ENCODE measurements around the gene ZBTB7B. TPM values are rescaled to one million over a fixed set of nuclear protein-coding genes. Genes with fewer than 3 reads are reported as not detected.

Gene ZBTB7B
- total and polyA plus RNA-seq, 9 of the 15 experiments (the other 6 are each of a cell fraction or from before 2014, with no cell fraction given): 0.04 to 46.5 (median 15.2) TPM

DNA sequence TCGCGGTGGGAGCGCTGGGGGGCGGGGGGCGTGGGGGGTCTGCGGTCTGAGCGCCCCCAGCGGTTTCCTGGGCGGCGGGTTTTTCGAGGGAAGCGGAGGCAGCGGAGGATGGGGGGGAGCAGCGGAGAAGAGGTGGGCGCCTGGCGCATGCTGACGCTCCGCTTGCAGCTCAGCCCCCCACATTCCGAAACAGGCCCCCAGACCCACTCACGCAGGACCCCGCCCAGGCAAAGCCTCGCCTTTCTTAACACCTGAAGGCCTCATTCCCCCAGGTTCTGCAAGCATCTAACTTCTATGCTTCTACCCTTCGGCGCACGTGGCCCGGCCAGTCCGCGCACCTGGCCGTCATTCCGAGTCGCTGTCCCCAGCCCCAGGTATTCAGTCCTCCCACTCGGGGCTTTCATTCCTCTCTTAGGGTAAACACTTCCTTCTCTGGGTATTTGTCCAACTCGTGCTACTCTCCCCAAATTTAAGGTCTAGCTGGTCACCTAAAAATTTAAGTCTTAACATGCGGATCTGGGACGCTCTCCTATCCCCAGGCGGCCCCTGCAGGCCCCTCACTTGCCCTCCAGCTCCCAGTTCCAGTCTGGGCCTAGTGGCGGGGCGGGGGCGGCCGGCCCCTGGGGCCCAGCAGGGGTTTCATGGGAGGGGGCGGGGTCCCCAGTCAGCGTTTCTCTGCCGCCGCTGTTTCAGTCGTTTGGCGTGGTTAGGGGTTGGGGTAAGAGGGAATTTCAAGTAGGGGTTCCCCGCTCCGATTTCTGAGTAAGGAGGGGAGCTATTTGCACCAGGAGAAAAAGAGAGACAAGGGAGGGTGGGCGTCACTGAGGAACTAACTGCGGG, 2.8 kb upstream of the ZBTB7B start (continued):
- no peak for TF ChIP-seq GATA2 (CRISPR knock-in tag; IDR thresholded peaks at IDR 0.05)
- TF ChIP-seq SIRT6 (IDR thresholded peaks at IDR 0.05; ENCODE audit: low read depth, low read length): no peak
- TF ChIP-seq ZNF133 (CRISPR knock-in tag; IDR thresholded peaks at IDR 0.05): no peak
- TF ChIP-seq, protein P1, sequence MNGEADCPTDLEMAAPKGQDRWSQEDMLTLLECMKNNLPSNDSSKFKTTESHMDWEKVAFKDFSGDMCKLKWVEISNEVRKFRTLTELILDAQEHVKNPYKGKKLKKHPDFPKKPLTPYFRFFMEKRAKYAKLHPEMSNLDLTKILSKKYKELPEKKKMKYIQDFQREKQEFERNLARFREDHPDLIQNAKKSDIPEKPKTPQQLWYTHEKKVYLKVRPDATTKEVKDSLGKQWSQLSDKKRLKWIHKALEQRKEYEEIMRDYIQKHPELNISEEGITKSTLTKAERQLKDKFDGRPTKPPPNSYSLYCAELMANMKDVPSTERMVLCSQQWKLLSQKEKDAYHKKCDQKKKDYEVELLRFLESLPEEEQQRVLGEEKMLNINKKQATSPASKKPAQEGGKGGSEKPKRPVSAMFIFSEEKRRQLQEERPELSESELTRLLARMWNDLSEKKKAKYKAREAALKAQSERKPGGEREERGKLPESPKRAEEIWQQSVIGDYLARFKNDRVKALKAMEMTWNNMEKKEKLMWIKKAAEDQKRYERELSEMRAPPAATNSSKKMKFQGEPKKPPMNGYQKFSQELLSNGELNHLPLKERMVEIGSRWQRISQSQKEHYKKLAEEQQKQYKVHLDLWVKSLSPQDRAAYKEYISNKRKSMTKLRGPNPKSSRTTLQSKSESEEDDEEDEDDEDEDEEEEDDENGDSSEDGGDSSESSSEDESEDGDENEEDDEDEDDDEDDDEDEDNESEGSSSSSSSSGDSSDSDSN (IDR thresholded peaks at IDR 0.05; ENCODE audit: borderline replicate concordance in 1 of 2, low read depth in 2 of 2, low read length in 2 of 2): no peak; a peak in 1 of 4 replicates
- TF ChIP-seq PURB (CRISPR knock-in tag; IDR thresholded peaks at IDR 0.05; ENCODE audit: low read depth): no peak
- no peak for TF ChIP-seq ZKSCAN1 (IDR thresholded peaks at IDR 0.05; ENCODE audit: low read depth, low read length)
- TF ChIP-seq, protein P2, sequence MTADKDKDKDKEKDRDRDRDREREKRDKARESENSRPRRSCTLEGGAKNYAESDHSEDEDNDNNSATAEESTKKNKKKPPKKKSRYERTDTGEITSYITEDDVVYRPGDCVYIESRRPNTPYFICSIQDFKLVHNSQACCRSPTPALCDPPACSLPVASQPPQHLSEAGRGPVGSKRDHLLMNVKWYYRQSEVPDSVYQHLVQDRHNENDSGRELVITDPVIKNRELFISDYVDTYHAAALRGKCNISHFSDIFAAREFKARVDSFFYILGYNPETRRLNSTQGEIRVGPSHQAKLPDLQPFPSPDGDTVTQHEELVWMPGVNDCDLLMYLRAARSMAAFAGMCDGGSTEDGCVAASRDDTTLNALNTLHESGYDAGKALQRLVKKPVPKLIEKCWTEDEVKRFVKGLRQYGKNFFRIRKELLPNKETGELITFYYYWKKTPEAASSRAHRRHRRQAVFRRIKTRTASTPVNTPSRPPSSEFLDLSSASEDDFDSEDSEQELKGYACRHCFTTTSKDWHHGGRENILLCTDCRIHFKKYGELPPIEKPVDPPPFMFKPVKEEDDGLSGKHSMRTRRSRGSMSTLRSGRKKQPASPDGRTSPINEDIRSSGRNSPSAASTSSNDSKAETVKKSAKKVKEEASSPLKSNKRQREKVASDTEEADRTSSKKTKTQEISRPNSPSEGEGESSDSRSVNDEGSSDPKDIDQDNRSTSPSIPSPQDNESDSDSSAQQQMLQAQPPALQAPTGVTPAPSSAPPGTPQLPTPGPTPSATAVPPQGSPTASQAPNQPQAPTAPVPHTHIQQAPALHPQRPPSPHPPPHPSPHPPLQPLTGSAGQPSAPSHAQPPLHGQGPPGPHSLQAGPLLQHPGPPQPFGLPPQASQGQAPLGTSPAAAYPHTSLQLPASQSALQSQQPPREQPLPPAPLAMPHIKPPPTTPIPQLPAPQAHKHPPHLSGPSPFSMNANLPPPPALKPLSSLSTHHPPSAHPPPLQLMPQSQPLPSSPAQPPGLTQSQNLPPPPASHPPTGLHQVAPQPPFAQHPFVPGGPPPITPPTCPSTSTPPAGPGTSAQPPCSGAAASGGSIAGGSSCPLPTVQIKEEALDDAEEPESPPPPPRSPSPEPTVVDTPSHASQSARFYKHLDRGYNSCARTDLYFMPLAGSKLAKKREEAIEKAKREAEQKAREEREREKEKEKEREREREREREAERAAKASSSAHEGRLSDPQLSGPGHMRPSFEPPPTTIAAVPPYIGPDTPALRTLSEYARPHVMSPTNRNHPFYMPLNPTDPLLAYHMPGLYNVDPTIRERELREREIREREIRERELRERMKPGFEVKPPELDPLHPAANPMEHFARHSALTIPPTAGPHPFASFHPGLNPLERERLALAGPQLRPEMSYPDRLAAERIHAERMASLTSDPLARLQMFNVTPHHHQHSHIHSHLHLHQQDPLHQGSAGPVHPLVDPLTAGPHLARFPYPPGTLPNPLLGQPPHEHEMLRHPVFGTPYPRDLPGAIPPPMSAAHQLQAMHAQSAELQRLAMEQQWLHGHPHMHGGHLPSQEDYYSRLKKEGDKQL (CRISPR knock-in tag; IDR thresholded peaks at IDR 0.05; ENCODE audit: borderline replicate concordance): 0 out of 2 replicates have a peak, but pooled peaks have one; percentile 47
- TF ChIP-seq HNRNPK (IDR thresholded peaks at IDR 0.05; ENCODE audit: low read depth, low read length, poor library complexity, severe bottlenecking): no peak
- peak; percentile 9 for TF ChIP-seq BRD9 (IDR thresholded peaks at IDR 0.05; ENCODE audit: low read depth, partially characterized antibody)
- TF ChIP-seq, protein P3, sequence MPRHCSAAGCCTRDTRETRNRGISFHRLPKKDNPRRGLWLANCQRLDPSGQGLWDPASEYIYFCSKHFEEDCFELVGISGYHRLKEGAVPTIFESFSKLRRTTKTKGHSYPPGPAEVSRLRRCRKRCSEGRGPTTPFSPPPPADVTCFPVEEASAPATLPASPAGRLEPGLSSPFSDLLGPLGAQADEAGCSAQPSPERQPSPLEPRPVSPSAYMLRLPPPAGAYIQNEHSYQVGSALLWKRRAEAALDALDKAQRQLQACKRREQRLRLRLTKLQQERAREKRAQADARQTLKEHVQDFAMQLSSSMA (CRISPR knock-in tag; IDR thresholded peaks at IDR 0.05): no peak
- no peak for TF ChIP-seq BRCA1 (IDR thresholded peaks at IDR 0.05)
- TF ChIP-seq BRCA1 (CRISPR knock-in tag; IDR thresholded peaks at IDR 0.05): no peak
- no peak for TF ChIP-seq GATAD2A (IDR thresholded peaks at IDR 0.05)
- no peak for TF ChIP-seq CHD2 (IDR thresholded peaks at IDR 0.05; ENCODE audit: low read depth, low read length)
- TF ChIP-seq, protein P4, sequence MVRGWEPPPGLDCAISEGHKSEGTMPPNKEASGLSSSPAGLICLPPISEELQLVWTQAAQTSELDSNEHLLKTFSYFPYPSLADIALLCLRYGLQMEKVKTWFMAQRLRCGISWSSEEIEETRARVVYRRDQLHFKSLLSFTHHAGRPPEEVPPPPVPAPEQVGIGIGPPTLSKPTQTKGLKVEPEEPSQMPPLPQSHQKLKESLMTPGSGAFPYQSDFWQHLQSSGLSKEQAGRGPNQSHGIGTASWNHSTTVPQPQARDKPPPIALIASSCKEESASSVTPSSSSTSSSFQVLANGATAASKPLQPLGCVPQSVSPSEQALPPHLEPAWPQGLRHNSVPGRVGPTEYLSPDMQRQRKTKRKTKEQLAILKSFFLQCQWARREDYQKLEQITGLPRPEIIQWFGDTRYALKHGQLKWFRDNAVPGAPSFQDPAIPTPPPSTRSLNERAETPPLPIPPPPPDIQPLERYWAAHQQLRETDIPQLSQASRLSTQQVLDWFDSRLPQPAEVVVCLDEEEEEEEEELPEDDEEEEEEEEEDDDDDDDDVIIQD (CRISPR knock-in tag; IDR thresholded peaks at IDR 0.05): no peak
- TF ChIP-seq RB1 (IDR thresholded peaks at IDR 0.05; ENCODE audit: low read depth): no peak
- peak; percentile 59 for TF ChIP-seq CHD4 (IDR thresholded peaks at IDR 0.05; ENCODE audit: insufficient read depth, insufficient replicate concordance, low read depth, low read length, poor library complexity, severe bottlenecking)

Measured in K562 (cell line).